Left ventricle myocardium superior (tissue), 1 donor: Measurements from ENCODE around the gene LRRC36. TPM values are rescaled to one million over a fixed set of nuclear protein-coding genes. Genes with fewer than 3 reads are reported as not detected.
A peak's percentile ranks its signal among the peaks of the same experiment; 100 is the strongest.
"Not testable (repeated sequence)": the region's sequence is repeated elsewhere in the genome, so short reads cannot be mapped to it uniquely, and the experiment has no call there.

ENCODE experiments used
- ATAC-seq: fragments of 200-7000 bp; cut with Tn5 transposase; one replicate; pipeline ENCODE4 v1.9.1; 2020; ENCODE audit warnings: mild to moderate bottlenecking, moderate library complexity
- DNase-seq: peaks from one replicate; pipeline ENCODE4 v3.0.0-alpha.2; 2020
- intact Hi-C: fragments of 100-400 bp; cut with micrococcal nuclease; formaldehyde crosslinking; loops from one replicate; pipeline ENCODE4 v1.11.0; 2022
- total RNA-seq: library from RNA; stranded (reverse); fragmentation: NEBNext Ultra II Directional; extraction: Animal tissue kit (Norgen Biotek cat#: 25700); gene quantifications from one replicate; pipeline ENCODE4 v1.2.1, GENCODE V29; 2021
- donor health status: DM: no; HTN: yes; CAD: no; lungs with severe emphysema.

The LRRC36 gene
- total RNA-seq, 1 donor from 2014 or later, result not detected

DNA sequence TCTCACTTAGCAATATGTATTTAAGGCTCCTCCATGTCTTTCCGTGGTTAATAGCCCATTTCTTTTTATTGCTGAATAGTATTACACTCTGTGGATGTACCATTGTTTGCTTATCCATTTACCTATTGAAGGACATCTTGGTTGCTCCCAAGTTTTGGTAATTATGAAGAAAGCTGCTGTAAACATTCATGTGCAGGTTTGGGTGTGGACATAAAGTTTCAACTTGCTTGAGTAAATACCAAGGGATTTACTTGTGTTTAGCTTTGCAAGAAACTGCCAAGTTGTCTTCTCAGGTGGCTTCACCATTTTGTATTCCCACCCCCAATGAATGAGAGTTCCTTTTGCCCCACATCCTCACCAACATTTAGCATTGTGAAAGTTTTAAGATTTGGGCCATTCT, 9.5 kb downstream of the LRRC36 start:
- intact Hi-C loops, result no loop called here
- ATAC-seq (no peak), DNase-seq (no peak)

DNA sequence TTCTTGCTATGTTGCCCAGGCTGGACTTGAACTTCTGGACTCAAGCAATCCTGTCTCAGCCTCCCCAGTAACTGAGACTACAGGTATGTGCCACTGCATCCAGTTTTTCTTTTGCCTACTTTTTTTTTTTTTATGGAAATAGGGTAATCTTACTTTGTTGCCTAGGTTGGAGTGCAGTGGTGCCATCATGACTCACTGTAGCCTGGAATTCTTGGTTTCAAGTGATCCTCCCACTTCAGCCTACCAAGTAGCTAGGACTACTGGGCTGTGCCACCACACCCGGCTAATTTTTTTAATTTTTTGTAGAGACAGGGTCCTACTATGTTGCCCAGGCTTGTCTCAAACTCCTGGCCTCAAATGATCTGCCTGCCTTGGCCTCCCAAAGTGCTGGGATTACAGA, 10.0 kb downstream of the LRRC36 start:
- intact Hi-C loops, result no loop called here
- no peak for ATAC-seq
- DNase-seq, result no peak

GRCh38 chr16:67339453-67339852, 12.8 kb downstream of the LRRC36 start:
- intact Hi-C loops, result no loop called here
- ATAC-seq, result no peak
- DNase-seq, result no peak

- DNase-seq (no peak), ATAC-seq (no peak)
- intact Hi-C loops, result no loop called here
These were observed 14.6 kb downstream of the LRRC36 start for GRCh38 chr16:67341250-67341649.

- intact Hi-C loops, result no loop called here
- DNase-seq (no peak), ATAC-seq (no peak)
These were observed 16.0 kb downstream of the LRRC36 start for GRCh38 chr16:67342616-67343015.

GRCh38 chr16:67345401-67345800, 18.8 kb downstream of the LRRC36 start:
- DNase-seq (no peak), ATAC-seq (peak; percentile 50)
- intact Hi-C loops, result no loop called here

DNA sequence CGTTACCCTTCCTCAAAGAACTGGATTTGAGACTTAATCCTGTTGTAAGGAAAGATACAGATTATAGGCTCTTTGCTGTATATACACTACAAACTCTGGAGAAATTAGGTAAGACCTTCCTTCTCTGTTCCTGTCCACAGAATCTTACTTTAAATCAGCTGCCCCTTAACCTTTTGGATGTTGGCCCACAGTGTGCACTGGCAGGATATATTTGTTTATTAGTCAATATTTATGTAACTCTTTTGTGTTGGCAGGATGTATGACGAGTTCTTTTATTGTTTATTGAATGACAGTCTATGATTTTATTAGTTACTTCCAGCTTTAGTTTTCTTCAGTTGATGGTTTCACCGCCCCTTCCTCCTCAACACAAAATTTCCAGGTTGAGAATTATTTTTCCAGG, 19.7 kb downstream of the LRRC36 start:
- DNase-seq (no peak), ATAC-seq (no peak)
- intact Hi-C loops, result no loop called here

- ATAC-seq (no peak), DNase-seq (no peak)
- intact Hi-C loops, result no loop called here
These were observed 22.6 kb downstream of the LRRC36 start for GRCh38 chr16:67349172-67349571.

- DNase-seq (no peak), ATAC-seq (no peak)
- intact Hi-C loops, result no loop called here
These were observed 23.7 kb downstream of the LRRC36 start for GRCh38 chr16:67350324-67350723.

- ATAC-seq, DNase-seq, intact Hi-C loops: not testable (repeated sequence)
These were observed 25.8 kb downstream of the LRRC36 start for GRCh38 chr16:67352463-67352862.

DNA sequence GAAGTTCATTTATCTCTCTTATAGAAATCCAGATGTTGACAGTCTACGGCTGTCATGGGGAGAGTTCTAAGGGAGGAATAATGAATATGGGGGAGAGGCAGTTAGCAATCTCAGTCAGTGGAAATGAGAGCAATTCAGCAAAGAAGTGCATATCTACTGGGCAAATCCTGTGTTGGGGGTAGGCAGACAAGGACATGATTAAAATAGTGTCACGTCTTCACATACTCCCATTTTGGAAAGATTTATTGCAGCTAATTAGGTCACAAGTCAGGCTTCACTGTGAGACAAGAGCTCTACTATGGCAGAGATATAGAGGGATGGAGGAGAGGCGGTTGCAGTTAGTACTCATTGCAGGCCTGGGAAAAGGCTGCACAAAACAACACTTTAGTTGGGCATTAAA, 29.8 kb downstream of the LRRC36 start:
- DNase-seq (no peak), ATAC-seq (no peak)
- intact Hi-C loops, result no loop called here

DNA sequence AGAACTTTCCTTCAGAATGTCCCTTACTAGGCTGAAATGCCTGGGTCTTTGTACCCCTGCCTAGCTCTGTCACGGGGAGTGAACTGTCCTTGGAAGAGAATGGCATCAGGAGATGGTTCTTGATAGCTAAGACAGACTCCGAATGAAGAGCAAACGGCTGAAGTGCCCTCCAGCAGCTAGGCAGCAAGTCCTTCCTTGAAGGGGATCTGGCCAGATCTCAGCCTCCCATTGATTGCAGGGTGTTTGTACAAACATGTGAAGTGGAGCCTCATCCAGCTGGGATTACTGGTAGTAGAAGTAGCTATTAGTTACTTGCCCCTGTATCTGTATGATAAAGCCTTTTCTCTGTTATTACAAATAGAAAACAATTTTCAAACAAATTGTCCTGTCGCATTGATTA, 30.9 kb downstream of the LRRC36 start:
- intact Hi-C loops, result no loop called here
- ATAC-seq (no peak), DNase-seq (no peak)

GRCh38 chr16:67359540-67360269, 33.1 kb downstream of the LRRC36 start:
- ATAC-seq, intact Hi-C loops: not testable (repeated sequence)

GRCh38 chr16:67361038-67361437, 34.4 kb downstream of the LRRC36 start:
- DNase-seq (no peak), ATAC-seq (no peak)
- intact Hi-C loops, result no loop called here

More at GRCh38 chr16:67359540-67360269, 33.1 kb downstream of the LRRC36 start:
- DNase-seq, result not testable (repeated sequence)

- intact Hi-C loops, result no loop called here
- DNase-seq, result no peak
- ATAC-seq, result no peak
These were observed 38.1 kb downstream of the LRRC36 start for GRCh38 chr16:67364600-67365235.

- ATAC-seq, result no peak
- DNase-seq, result no peak
- intact Hi-C loops, result no loop called here
These were observed 44.0 kb downstream of the LRRC36 start for GRCh38 chr16:67370661-67371060.

- no peak for DNase-seq
- peak; percentile 25 for ATAC-seq
- intact Hi-C loops, result no loop called here
These were observed 46.0 kb downstream of the LRRC36 start for GRCh38 chr16:67372664-67373063.

DNA sequence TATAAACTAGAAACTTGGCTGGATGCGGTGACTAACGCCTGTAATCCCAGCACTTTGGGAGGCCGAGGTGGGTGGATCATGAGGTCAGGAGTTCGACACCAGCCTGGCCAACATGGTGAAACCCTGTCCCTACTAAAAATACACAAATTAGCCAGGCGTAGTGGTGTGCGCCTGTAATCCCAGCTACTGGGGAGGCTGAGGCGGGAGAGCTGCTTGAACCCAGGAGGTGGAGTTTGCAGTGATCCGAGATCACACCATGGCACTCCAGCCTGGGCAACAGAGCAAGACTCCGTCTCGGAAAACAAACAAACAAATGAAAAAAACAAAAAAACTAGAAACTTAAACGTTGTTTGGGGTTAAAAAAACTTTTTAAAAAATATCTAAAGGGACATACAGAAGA, 49.4 kb downstream of the LRRC36 start:
- intact Hi-C loops, ATAC-seq, DNase-seq: not testable (repeated sequence)

DNA sequence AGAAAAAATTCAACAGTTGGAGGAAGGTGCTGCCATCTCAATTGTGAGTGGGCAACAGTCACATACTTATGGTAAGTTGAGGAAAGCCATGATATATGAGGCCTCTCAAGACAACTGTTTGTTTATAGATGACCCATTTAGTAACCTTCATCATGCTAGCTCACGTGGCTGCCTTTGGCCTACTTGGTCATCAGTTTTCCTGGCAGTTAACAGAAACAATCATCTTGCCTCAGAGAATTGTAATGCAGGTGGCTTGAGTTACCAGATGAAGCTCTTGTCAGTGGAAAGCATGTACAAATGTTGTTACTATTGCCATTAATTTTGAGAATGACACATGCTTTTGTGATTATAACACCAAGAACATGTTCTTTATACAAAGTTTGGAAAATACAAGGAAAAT, 52.0 kb downstream of the LRRC36 start:
- ATAC-seq (no peak), DNase-seq (no peak)
- intact Hi-C loops, result no loop called here

GRCh38 chr16:67383284-67383683, 56.7 kb downstream of the LRRC36 start:
- DNase-seq (no peak), ATAC-seq (no peak)
- intact Hi-C loops, result no loop called here
